Sigmoid colon (tissue), 4 donors: ENCODE results near the gene CACNA1G.

Experiments used
- EP300 ChIP-seq, 4 donors: sonication (generic); formaldehyde crosslinking; IDR thresholded peaks; one replicate each; pipeline ENCODE4 v1.6.1; 2017; ENCODE audit warnings: antibody characterized with exemption in 4 of 4
- POLR2A ChIP-seq, 2 donors: fragments of 450-650 bp; IDR thresholded peaks; one replicate each; pipeline ENCODE4 v1.6.1; 2016; ENCODE audit warnings: antibody characterized with exemption in 2 of 2, mild to moderate bottlenecking in 2 of 2, moderate library complexity in 2 of 2
- POLR2AphosphoS5 ChIP-seq, 4 donors: sonication (generic); formaldehyde crosslinking; IDR thresholded peaks; one replicate each; pipeline ENCODE4 v1.6.1; 2017; ENCODE audit warnings: antibody characterized with exemption in 4 of 4
- TF ChIP-seq, protein P1 (sequence below), 4 experiments: fragments of 450-650 bp in 3 of 4; fragments of 200-600 bp in 1 of 4; IDR thresholded peaks; one replicate each; pipeline ENCODE4 v1.5.1; 2016 to 2019; ENCODE audit warnings: antibody characterized with exemption in 4 of 4, mild to moderate bottlenecking in 3 of 4, moderate library complexity in 2 of 4

DNA sequence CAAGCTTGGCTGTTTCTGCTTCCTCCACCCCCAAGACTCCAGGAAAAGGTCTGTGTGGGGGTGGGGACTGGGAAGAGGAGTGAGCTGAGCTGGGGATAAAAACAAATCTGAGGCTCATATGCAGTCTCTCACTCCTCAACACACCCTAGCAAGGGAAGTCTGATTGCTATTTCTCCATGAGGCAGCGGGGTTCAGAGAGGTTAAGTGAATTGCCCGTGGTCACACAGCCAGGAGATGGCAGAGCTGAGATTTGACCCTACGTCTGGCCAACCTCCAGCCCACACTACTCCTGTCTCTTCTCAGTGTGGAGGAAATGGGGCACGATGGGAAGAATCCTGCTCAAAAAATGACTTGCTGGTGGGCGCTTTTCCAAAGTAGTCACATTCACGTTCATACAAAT lies 69.4 kb downstream of the CACNA1G start:
- TF ChIP-seq, protein P1, sequence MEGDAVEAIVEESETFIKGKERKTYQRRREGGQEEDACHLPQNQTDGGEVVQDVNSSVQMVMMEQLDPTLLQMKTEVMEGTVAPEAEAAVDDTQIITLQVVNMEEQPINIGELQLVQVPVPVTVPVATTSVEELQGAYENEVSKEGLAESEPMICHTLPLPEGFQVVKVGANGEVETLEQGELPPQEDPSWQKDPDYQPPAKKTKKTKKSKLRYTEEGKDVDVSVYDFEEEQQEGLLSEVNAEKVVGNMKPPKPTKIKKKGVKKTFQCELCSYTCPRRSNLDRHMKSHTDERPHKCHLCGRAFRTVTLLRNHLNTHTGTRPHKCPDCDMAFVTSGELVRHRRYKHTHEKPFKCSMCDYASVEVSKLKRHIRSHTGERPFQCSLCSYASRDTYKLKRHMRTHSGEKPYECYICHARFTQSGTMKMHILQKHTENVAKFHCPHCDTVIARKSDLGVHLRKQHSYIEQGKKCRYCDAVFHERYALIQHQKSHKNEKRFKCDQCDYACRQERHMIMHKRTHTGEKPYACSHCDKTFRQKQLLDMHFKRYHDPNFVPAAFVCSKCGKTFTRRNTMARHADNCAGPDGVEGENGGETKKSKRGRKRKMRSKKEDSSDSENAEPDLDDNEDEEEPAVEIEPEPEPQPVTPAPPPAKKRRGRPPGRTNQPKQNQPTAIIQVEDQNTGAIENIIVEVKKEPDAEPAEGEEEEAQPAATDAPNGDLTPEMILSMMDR (IDR thresholded peaks at IDR 0.05) = no peak
- no peak for TF ChIP-seq POLR2A (IDR thresholded peaks at IDR 0.05)
- TF ChIP-seq EP300 (IDR thresholded peaks at IDR 0.05) = no peak
- TF ChIP-seq POLR2AphosphoS5 (IDR thresholded peaks at IDR 0.05) = no peak
